NCI-H774 (cell line): ENCODE results near the gene ADGRG3.

Source experiments
- DNase-seq: peaks from one replicate; lab custom pipeline; 2025; lab: John Stamatoyannopoulos, UW

Gene ADGRG3

DNA sequence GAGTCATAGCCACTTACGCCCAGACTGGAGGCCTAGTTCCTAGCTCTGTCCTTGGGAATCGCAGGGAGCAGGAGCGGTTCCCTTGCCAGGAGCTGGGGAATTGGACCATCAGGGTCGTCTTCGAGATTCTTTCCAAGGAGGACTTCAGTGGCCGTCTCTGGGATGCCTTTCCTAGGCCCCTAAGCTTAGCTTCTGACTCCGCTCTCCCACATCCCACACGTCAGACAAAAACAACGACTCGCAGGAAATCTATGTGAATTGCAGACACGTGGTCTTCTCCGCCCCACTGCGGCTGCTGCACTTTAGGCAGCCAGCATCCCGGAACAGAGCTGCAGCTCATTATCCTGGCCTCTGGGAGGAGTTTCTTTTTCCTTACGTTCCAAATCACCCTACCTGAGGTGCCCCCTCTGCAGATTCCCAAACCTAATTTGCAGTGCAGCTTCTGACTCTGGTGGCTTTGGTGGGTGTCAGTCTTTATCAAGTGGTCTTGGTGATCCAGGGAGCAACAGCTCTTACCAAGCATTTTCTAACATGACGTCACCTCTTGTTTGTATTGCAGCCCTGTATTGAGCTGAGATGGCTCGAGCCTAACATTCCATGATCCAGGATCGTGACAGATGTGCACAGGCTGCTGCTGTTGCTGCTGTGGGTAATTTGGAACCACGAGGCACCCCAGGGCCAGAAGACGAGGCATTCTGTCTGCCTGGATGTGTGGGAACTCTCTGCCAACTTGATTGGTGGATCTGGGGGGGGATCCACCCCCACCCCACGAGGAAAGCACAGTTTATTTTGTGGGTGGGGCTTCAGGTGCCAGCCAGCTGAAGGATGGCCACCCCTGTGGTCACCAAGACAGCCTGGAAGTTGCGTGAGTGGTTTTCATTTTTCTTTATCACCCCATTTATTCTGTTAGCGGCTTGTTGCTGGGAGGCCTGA lies 68.6 kb downstream of the ADGRG3 start:
- DNase-seq: no peak

DNA sequence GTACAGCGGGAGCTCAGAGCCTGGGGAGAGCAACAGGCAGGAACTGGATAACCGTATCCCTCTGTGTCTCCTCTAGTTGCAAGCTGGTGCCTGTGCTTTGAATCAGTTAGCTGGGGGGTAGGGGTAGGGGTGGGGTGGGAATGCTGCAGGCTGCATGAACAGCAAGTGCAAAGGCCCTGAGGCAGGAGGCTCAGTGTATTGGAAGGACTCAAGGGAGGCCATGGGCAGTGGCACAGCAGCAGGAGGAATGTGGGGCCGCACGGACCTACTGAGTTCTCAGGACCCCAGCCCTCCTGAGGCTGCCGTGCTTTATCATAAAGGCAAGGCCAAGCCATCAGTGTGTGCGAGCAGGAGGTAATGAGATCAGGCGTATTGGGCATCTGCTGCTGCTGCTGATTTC lies 70.7 kb downstream of the ADGRG3 start:
- DNase-seq: no peak
